ENCODE measurements around the gene FES.

The FES gene

GRCh38 chr15:90933301-90933700 is 49.0 kb downstream of the FES start:
- no peak for DNase-seq

GRCh38 chr15:90934256-90934948 is 50.1 kb downstream of the FES start:
- DNase-seq, result peak; percentile 61

- DNase-seq, result peak; percentile 64
Observed at GRCh38 chr15:90934949-90935751, 50.8 kb downstream of the FES start, which contains the start of gene UNC45A. Gene UNC45A, plus strand, starts transcription at chr15:90935285. Its CDS starts 40 bp downstream, at chr15:90935325.

- no peak for DNase-seq
Observed at GRCh38 chr15:90936823-90937222, 52.5 kb downstream of the FES start.

GRCh38 chr15:90938261-90938660 is 54.0 kb downstream of the FES start:
- no peak for DNase-seq

GRCh38 chr15:90939756-90940155 is 55.5 kb downstream of the FES start:
- no peak for DNase-seq

GRCh38 chr15:90941038-90941437 is 56.7 kb downstream of the FES start:
- no peak for DNase-seq

- no peak for DNase-seq
Observed at GRCh38 chr15:90942354-90943120, 58.2 kb downstream of the FES start.

GRCh38 chr15:90945091-90945490 is 60.8 kb downstream of the FES start:
- no peak for DNase-seq
